NCI-H146 treated with DMSO at 0.1 percent for 48 hours (cell line): ENCODE data around the gene PTH1R.

Source experiments
- DNase-seq: peaks from one replicate; lab custom pipeline; 2025; ENCODE audit not compliant: unreplicated experiment; lab: John Stamatoyannopoulos, UW

Gene PTH1R

DNA sequence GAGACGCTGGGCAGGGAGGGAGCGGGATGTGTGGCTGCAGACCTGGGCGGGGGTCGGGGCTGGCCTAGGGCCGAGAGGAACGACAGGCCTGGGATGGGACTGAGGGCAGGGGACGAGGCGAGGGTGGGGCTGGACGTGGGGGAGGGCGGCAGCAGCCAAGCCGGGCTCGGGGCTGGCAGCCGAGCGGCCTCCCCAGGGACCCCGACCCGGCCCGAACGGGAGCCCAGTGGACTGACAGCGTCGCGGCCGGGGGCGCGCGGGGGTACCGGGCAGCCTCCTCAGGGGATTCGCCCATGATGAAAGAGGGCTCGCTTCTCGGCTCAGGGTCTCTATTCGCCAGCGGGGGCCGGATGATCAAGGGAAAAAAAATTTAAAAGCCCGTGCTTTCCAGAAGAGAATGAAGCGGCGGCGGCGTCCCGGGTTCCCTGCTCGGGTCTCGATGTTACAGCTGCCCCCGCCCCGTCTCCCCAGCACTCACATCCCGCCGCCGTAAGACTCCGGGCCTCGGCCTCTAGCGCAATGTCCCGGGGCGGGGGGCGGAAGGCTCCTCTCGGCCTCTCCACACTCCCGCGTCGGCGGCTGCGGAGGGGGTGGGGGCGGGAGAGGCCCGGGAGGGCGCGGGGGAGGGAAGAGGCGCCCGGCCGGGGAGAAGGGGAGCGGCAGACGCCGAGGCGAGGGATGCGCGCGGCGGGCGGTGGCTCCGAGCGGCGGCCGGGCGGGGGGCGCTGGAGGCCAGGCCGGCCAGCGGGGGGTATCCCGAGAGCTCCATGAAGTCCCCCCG lies 4.3 kb downstream of the PTH1R start:
- DNase-seq, result no peak

DNA sequence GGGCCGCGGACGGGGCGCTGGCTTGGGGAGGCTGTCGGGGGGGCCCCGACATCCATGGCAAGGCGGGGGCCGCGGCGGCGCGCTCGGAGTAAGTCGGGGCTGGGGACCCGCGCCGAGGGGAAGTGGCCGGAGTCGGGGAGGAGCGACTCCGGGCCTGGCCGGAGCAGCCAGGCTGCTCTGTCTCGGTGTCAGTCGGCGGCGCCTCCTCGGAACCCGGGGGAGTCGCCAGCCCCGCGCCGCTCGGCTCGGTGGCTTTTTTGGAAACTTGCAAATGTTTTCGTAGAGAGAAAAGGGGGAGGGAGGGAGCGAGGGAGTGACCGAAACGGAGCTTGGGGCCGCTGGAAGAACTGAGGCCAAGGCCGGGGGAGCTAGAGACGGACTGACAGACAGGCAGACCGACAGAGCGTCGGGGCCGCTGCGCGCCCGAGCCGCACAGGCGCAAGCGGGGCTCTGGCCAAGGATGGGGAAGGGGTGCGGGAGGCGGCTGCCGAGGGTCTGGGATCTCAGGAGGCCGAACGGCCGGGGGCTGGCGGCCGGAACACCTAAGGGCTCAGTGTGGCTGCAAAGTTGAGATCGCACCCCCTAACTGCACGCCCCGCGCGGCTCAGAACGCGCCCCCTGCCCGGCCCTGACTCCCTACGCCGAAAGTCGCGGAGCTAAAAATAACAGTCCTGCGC lies 5.0 kb downstream of the PTH1R start:
- no peak for DNase-seq

DNA sequence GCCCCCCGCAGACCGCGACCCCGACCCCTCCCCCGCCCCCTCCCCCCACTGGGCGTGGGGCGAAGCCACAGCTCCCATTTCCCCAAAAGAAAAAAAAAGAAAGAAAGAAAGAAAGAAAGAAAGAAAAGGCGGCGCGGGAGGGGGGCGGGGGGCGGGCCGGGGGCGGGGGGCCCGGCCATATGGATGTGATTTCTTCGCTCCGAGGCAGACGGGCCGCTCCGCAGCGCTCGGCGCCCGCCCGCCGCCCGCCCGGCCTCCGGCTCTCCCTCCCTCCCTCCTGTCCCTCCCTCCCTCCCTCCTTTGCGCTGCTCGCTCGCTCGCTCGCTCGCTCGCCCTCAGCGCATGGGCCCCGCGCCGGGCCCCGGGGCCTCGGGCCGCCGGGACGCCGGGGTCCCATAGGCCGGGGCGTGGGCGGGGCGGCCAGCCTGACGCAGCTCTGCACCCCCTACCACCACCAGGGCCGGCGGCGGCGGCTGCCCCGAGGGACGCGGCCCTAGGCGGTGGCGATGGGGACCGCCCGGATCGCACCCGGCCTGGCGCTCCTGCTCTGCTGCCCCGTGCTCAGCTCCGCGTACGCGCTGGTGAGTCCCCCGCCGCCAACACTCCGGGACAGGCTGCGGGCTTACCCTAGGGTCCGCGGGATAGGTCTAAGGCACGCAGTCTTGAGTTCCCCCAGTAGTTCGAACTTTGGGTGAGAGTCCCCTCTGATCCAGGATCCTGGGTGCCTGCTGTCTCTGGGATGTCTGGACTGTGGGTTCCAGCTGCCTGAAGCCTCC lies 5.7 kb downstream of the PTH1R start:
- no peak for DNase-seq

DNA sequence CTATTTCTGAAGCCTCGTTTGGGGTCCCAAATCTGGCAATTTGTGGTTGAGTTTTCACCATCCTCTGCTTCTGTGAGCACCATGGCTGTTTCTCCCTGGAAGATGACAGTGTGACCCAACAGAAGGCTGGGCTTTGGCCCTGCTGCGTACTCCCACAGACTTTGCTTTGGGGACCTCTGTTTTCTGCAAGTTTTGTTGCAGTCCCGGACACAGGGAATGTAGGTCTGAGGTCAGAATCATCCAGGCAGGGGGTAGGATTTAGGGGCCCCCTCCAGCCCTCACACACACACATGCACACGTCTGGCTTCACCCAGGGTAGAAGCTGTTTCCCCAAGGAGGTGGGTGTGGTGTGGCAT lies 6.3 kb downstream of the PTH1R start:
- DNase-seq, result no peak

DNA sequence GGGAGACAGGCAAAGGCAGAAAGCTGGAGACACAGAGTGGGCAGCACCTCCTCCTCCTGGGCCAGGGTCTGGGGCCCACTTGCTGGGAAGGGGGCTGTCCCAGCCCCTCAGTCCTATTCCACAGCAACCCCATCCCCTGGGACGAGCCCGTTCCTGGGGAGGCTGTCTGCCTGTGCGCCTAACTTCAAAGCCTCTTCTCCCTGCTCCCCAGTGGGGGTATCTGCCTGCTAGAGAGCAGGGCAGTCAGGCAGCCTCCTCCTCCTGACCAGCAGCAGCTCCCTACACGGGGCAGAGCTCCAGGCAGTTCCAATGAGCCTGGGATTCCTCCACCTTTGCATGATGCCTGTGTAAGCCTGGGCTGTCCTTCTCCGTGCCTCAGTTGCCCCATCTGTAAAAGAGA lies 6.9 kb downstream of the PTH1R start:
- no peak for DNase-seq

DNA sequence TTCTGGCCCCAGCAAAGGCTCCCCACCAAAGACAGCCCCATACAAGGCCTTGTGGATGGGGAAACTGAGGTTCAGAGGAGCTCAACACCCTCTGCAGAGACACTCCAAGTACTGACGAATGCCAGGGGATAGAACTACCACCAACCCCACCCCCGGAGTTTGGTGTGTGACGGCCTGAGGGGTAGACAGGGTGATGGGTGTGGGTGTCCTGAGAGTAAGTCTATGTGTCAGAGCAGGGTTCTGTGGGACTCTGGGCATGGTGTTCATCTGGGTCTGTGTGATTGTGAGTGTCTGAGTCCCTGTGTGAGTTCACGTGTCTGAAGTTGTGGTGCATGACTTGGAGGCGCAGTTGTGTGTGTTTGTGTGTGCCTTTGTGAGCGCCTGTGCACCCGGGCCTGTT lies 7.4 kb downstream of the PTH1R start:
- no peak for DNase-seq

DNA sequence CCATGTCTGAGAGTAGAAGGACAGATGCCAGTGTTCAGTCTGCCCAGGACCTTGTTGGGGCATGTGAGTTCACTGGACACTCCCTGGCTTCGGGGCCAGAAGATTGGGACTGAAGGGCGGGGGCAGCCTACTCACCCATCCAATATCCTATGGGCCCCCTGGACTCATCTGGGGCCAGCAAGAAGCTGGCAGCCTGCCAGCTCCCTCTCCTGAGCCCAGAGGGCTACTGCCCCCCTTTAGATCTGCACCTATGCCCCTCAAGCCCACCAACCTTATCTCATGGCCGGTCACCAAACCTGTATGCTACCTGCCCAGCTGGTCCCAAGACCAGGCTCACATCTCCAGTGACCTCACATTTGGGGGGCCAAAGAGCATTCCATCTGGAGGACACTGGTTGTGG lies 8.1 kb downstream of the PTH1R start:
- DNase-seq, result no peak

DNA sequence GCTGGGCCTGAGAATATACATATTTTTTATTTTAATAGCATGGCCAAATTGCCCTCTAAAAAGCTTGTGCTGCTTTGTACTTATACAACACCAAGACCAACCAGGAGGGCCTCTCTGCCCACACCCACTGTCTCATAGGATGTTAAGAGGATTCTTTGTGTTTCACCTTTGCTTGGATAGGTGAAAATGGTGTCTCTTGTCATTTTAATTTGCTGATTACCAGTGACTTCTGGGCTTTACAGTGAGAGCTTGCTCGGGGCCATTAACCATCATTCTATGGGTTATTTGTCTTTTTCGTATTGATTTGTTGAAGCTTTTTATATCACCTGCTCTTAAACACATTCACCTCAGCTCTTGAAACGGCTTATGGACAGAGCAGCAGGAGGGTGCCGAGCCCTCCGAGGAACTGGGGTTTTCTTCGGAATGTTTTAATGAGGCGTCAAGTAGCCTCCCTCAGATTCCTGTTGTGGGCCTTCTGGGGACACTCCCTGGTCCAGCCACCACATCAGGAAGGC lies 10.5 kb downstream of the PTH1R start:
- DNase-seq, result peak; percentile 79

DNA sequence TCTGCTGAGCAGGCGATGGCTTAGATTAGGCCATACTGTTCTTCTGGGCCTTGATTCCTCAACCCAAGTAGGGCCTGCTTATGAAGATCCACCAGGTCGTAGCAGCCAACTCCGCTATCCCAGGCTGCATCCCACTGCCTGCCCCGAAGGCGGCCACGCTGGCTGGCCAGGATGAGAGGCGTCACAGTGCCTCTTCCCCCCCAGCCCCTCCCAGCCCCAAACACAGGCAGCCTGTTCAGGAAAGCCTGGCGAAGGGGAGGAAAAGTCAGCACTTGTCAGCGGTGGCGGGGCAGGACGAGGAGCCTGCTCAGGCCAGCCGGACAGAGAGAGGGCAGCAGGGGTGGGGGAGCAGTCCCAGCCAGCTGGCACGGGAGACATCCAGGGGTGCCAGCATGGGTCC lies 11.2 kb downstream of the PTH1R start:
- DNase-seq, result no peak

DNA sequence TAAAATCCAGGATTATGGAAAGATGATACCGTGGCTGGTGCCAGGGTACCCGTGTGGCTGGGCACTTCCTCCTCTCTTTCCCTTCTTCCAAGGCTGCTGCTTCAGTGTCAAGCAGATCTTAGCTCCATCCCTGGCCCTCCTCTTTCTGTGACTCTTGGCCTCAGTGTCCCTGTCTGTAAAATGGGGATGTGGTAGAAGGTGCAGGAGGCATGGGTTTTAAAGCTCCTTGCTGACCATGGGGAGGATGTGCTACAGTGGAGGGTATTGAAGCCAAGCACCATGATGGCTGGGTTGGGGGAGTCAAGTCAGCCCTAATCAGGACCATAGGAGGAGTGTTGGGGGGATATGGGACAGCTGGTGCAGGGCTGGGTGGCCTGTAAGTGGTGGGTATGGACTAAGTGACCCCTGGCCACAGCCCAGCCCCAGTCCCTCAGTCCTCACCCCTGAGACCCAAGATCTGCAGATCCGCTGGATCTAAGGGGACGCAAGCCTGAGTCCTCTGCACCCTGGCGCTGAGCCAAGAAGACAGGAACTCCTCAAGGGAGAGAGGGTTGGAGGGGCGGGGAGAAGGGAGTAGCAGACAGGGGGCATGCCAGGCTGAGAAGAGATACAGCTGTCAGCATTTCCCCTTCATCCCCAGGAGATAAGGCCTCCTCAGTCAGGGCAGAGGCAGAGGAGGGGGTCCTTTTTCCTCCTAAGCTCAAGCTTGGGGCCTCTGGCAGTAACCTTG lies 12.0 kb downstream of the PTH1R start:
- DNase-seq, result no peak

DNA sequence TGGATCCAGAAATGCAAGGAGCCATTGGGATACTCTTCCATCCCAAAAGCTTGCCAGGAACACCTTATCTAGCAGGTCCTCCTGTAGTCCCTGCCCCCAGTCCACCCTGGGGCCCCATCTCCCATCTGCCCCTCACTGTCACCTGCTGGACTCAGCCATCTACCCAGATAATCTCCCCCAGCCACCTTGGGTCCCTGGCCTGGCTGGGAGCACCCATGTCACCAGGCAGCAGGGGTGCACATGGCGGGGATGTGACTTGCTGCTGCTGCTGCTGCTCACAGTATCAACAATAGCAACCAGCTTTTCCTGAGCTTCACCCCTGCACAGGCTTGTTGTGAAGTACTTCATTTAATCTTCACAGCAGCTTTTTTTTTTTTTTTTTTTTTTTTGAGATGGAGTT lies 12.6 kb downstream of the PTH1R start:
- no peak for DNase-seq

DNA sequence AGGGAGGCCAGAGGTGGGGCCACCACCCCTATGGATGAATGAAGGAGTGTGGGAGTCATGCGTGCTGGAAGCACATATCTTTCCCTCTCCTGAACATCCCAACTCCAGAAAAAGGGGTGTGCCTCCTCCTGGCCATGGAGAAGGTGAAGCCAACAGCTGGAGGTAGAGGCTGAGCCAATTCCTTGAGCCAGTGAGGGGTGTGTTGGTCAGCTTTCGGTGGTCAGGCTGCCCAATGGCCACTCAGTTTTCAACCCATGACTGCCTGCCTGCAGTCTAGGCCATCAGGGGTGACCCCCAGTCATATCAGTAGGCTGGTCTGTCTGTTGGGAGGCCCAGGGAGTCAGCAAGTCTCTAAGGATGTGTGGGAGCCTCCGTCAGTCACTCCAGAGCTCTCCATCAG lies 13.6 kb downstream of the PTH1R start:
- DNase-seq, result no peak

DNA sequence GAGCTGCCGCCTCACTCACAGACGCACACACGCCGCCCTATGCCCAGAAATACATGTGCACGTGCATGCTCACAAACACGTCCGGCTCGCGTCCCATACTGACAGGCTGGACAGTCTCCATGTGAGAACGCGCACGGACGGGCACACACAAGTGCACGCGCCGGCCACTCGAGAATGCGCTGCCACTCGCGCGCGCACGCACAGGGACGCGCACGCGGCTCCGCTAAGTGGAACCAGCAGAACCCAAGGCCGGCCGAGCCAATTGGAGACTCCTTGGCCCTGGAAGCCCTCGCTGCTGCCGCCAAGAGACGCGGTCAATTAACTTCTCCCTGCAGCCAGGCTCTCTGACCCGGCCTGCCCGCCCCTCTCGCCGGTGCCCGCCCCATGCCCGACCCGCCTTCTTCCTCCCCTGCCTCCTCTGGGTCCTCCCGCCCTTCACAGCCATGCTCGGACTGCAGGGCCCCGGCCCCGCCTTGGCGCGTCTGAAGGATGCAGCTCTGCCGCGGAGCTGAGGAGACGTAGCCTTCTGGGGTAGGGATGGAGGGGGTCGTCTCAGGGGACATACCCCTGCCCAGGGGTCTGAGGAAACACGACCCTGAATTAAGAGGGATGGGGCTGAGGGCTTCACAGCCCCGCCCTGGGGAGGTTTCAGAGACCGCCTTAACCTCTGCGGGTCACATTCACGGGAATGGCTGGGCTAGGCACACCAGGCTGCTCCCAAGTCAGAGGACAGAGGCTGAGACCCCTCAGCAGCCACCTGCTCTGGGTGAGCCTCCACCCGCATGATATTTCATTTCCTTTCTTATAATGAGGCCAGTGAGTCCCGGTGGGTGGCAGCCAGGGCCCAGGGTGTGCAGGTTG lies 15.0 kb downstream of the PTH1R start:
- DNase-seq, result peak; percentile 63

DNA sequence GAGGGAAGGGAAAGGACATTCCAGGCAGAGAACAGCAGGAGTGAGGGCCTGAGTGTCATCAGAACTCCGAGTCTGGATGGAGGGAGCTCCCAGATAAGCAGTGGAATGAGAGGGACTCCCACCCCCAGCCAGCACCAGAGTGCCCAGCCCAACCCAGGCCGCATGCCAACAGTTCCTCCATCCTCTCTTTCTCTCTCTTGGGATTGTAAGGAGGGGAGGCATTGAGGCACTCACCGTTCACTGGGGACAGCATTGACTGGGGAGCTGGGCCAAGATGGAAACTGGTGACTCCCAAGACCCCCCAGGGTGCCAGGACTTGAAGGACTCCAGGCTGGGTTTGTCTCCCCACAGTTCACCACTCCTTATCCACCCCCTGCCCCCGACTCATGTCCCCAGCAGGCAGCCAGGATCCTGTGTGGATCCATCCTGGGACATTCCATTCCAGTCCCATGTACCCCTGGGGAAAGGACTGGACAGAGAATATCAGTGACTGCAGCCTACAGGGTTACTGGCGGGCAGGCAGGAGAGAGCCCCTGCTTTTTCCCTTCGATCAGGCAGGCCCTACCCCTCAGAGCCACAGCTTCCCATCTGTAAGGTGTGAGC lies 15.7 kb downstream of the PTH1R start:
- DNase-seq, result no peak

DNA sequence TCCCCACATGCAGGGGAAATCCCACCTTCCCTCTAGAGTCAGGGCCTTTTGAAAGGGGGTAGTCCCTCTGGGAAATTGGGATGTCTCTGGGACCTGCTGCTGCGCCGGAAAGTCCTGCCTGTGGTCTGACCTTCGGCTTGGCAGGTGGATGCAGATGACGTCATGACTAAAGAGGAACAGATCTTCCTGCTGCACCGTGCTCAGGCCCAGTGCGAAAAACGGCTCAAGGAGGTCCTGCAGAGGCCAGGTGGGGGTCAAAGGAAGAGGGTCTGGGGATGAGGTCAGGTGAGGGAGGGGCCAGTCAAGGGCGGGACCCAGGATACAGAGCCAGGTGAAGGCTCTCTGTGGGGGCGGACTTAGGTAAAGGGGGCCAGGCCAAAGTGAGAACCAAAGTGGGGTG lies 16.2 kb downstream of the PTH1R start:
- DNase-seq, result no peak

DNA sequence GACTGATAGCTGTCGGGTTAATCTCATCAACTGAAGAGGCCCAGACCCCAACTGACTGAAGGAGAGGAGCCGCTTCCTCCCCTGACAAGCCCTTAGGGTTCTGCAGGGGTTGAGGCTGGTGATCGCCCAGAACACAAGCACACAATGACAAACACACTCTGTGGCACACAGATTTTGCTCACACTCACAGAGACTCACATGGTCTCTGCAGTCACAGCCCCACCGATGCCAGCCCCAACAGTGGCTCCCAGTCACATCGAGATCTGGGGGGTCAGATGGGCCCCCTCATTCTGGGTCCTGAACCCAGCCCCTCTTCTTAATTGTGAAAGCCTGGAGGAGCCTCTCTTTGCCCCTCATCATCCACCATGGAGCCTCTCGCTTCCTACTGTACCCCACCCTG lies 16.7 kb downstream of the PTH1R start:
- DNase-seq, result no peak

DNA sequence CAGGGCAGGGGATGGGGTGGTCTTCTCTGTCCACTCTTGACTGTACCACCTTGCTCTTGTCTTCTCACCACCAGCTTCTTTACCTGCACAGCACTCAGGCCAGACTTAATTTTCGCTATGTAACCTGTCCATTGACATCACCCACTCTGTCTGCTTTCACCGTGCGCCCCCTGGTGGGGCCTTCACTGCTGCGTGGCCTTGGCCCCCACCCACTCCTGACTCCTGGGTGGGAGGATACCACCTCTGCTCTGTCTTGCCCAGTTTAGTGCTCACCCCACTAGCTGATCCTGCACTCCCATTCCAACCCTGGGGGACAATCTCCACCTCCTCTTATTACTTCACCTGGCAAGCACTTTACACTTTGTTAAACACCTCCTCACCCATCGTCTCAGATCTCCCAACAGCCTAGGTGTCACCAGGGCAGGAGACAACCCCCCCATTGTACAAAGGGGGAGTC lies 17.7 kb downstream of the PTH1R start:
- DNase-seq, result peak; percentile 25

DNA sequence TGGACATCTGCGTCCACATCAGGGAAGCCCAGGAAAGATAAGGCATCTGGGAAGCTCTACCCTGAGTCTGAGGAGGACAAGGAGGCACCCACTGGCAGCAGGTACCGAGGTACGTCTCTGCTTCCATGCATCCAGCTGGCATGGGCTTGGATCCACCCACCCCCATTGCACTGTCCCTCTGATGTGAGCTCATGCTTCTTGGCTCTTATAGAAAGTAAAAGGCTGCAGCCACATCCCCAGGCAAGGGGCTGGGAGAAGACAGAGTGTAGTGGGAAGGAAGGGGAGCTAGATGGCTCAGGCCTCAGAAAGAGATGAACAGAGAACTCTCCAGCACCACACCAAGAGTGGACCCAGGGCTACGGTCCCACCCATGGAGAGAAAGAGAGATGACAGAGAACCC lies 18.2 kb downstream of the PTH1R start:
- no peak for DNase-seq

DNA sequence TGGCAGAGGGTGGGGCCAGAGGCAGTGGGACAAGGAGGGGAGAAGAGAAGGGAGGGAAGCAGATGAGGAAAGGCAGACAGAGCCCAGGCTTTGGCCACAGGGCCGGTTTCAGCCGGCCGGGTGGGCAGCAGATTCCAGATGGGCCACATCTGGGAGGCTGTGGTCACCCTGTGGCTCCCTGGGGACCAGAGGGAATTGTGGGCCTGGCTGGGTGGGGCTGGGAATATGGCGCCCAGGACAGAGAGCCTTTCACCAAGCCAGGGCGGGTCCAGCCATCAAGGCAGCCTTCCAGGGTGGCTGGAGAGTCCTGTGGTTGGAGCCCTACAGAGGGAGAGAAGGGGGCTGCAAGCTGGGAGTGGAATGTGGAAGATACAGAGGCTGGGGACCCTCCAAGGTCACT lies 18.9 kb downstream of the PTH1R start:
- DNase-seq, result no peak

DNA sequence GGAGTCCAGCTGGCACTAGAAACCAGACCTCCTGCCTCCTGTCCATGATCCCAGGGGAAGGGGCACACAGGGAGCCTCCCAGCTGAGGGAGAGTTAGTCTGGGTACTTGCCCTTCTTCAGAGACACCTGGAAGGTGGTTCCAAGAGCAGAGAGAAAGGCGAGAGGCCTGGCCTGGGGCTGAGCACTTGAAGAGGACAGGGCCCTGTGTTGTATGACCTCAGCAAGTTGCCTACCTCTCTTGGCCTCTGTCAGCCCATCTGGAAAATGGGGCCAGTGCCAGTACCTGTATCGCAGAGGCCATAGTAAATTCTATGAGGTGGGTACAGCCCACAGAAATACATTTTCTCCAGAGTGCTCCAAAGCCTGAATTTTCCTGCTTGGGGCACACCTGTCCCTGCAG lies 19.5 kb downstream of the PTH1R start:
- no peak for DNase-seq
